Activated CD8-positive, alpha-beta memory T cell treated with anti-CD3 and anti-CD28 coated beads, Interleukin-2, amount 50 U/mL, for 24 hours (primary cell): ENCODE data around the gene GALNT2.

Experiments
- DNase-seq: peaks from one replicate; pipeline ENCODE4 v3.0.0-alpha.2; 2020; ENCODE audit errors: extremely low read depth

The GALNT2 gene

DNA sequence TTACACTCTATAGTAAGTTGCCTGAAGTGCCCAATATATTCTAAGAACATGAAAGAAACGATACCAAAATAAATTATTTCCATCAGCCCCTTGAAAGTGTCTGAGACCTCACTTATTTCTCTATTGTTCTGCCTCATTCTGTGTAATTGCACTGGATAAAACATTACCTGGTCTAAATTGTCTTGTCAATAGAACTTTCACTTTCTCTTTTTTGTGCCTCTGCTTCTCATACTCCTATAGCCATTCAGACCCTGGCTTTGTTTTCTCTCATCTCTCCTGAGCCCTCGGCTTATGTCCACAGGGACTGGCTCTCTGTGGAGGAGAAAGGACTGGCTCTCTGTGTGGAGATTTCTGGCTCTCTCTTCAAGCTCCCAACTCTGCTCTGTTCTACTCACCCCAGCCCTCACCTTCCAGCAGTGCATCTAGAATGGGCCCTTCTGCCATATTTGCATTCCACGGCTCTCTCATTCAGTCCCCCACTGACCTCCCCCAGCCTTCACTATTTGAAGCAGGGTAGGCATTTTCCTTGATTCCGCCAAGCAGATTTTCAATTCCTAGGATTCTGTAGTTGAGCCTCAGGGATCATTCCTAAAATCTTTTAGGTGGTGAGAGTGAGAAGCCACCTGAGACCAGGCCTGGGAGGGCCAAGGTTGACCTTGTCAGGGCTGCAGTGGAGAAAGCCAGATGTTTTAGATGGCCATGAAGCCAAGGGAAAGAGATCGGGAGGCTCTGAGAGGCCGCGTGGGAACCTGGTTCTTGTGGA, 15.9 kb upstream of the GALNT2 start:
- no peak for DNase-seq

DNA sequence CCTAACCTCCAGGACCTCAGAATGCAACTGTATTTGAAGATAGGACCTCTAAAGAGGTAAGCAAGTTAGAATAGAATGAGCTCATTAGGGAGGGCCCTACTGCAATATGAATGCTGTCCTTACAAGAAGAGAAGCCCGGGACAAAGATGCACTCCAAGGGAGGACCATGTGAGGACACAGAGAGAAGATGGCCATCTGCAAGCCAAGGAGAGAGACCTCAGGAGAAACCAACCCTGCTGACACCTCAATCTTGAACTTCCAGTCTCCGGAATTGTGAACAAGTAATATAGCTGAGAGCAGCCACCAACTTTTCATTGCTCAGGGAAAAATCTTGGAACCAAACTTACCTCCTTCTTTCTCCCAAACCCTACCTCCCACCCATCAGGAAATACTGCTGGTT, 15.0 kb upstream of the GALNT2 start:
- no peak for DNase-seq

DNA sequence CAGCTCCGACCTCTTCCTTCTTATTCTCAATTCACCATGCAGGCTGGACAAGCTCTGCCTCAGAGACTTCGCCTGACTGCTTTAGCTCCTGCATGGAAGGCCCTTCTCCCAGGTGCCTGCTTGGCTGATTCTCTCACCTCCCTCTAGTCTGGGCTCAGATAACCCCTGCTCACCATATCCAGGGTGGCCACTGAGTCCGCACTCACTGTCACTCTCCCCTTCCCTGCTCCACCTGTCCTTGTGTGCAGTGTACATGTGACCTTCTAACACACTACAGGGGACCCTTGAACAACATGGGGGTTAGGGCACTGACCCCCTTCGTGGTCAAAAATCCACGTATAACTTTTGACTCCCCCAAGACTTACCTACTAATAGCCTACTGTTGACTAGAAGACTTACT, 14.4 kb upstream of the GALNT2 start:
- DNase-seq, result no peak

DNA sequence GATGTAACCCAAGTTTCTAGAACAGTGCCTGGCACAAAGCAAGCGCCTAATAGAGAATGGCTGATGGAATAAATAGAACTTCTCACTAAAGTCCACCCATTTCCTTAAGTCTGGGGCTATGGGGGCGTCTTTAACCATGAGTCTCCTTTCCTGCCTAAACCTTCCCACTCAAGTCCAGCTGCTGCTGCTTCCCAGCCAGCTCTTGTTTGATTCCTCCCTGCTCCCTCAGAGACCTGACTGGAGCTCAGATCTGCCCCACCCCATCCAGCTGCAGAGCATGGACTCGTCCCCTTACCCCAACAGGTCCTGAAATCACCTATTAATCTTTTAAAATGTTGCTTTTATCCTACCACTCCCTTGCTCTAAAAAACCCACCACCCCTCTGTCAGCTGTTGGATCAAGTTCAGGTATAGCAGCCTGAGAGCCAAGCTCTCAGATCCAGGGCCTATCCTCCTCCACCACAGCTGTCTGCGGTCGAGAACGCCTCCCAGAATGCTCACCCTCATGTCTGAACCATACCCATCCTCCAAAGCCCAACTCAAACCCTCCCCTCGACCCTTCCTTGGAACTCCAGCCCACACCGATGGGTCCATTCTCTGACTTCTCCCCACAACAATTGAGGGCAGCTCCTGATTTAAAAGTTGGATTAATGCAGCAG, 12.8 kb upstream of the GALNT2 start:
- DNase-seq, result no peak

DNA sequence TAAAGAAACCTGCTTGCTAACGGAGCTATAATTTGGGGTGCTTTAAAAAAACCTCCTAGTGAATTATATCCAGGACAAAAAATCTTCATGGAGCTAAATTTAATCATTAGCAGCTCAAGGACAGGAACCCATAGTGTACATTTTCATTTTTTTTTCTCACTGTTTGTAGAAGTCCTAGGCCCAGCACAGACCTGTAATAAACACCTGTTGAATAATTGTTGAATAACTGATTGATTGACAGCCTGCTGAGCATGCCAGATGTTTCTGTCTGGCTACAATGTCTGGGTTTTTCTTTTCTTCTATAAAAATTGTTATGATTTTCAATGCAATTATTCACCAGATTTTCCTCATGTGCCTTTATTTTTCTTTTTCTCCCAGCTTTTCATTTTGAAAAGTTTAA, 10.9 kb upstream of the GALNT2 start:
- no peak for DNase-seq

DNA sequence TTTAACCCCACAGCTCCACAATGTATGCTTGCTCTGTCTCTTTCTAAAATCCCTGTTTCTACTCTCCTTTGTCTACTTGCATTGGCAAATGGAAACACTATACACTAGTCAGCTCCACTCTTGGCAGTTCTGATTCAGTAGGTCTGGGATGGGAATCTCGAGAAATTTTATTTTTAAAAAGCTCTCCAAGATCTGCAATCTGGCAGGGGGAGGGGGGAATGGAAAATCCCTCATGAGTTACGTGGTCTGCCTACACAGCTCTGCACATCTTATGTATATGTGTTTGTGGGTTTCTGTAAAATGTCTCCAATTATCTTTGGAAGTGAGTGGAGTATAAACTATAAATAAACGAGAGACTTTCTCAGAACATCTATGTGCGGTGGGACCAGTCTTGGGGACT, 9.9 kb upstream of the GALNT2 start:
- no peak for DNase-seq

DNA sequence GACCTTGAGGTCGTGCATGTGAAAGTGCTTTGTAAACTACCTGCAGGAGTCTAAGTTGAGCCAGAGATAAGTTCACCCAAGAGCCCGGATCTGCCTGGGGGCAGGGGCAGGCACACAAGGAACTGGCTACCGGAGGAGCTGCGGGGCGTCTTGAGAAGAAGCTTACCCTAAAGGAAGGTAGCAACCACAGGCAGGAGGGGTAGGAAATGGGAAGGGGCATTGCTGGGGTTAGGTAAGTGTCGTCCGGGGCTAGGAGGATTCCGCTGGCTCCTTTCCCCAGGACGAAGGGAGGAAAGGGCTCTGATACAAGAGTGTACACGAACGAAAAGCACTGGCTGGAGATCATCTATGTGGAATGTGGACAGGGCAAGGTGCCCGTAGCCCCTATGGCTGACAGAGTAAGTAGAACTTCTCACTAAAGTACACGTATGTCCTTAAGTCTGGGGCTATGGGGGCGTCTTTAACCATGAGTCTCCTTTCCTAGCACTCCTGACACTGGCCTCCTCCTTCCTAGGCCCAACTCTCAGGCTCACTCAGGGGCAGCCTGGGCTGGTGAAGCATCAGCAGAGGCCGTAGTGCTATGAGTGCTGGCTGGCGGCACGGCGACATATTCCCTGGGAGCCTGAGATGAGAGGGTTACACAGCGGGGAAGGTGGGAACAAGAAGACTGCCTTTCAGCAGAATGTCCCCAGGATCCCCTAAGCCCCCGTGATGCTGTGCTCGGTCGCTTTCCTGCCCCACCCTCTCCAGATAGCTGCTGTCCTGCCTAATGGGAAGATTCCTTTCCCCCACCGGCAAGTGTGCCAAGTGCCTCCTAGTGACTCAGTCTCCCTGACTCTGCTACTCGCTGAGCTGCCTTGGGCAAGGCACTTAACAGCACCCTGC, 9.1 kb upstream of the GALNT2 start:
- DNase-seq, result no peak

DNA sequence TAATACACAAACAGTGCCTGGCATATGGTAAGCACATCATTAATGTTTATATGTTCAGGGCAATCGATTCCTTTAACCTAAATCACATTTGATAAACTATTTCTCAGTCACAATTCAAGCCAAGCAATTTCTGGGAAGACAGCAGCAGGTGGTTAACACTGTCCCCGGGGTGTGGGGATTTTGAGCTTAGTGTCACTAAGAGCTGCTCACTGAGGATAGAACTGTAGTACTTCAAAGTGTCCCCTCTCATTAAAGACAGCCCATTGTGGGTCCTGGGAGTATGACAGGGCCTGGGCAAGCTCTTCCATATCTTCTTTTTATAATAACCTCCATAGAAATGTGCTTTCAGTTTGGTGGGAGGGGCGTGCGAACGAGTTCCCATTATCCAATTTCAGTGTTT, 8.4 kb upstream of the GALNT2 start:
- DNase-seq, result no peak

DNA sequence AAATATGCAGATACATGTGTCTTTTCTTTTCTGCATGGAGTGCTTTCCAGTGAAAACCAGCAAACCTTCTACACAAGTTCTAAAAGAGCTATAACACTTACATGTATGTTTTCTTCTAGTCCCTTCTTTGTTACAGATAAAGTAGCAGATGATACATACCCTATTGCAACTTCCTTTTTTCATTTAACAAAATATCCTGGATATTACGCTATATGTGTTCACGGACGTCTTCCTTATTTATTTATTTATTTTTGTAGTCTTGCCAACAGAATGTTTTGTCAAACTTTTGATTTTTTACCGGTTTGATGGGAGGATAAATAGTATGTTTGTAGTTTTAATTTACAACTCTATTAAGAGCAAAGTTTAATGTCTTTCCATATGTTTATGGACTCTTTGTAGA, 5.2 kb upstream of the GALNT2 start:
- DNase-seq, result no peak

DNA sequence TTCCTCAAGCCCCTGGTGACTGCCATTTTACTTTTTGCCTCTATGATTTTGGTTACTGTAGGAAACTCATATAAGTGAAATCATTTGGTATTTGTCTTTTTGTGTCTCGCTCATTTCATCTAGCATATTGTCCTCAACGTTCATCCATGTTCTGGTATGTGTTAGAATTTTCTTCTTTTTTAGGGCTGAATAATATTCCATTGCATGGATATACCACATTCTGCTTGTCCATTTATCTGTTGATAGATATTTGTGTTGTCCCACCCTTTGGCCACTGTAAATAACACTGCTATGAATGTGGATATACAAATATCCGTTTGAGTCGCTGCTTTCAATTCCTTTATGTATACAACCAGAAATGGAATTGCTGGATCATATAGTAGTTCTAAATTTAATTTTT, 4.5 kb upstream of the GALNT2 start:
- DNase-seq, result no peak

DNA sequence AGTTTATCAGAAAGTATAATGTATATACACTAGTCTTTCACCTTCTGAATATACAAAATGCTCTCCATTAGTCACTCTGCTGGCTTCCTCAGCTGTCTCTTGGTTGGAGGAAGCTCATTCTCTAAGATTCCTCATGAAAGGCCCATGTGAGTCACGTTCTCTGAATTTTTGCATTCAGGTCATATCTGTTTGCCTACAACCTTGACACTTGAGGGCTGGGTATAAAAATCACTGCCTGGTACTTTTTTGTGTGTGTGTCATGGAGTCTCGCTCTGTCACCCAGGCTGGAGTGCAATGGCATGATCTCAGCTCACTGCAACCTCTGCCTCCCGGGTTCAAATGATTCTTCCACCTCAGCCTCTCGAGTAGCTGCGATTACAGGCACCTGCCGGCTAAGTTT, 2.8 kb upstream of the GALNT2 start:
- no peak for DNase-seq

DNA sequence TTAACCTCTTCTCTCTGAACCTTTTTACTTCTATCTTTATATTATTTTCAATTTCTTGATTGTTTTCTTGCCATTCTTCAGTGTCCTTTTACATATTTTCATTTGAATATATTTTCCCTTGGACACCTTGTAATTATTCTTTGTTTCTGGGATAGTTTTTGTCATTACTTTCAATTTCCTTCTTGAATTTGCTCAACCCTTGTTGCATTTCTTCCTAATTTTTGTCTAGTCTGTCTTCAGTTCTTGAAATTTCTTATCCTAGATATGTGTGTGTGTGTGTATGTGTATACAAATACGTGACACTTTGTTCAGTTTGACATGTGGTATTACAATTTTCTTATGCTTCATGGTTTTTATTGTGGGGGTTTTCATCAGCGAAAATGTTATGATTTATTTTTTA, 1.9 kb upstream of the GALNT2 start:
- DNase-seq, result no peak

DNA sequence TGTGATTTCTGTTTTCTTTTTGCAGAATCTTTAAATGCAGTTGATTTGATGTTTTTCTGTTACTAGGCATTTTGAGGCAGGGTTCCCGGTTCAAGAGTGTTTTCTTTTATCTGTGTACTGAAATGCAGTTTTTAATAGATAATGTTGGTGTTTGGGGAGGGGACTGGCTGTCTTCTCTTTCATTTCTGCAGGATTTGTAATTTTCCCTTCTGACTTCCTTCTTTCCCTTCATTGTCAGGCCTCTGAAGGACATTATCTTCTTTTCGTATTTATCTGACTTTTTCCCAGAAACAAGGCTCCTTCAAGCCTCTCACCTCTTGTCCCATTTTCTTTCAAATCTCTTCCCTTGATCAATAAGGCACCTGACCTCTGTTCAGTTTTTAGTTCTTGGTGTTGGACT, 1.5 kb upstream of the GALNT2 start:
- no peak for DNase-seq

DNA sequence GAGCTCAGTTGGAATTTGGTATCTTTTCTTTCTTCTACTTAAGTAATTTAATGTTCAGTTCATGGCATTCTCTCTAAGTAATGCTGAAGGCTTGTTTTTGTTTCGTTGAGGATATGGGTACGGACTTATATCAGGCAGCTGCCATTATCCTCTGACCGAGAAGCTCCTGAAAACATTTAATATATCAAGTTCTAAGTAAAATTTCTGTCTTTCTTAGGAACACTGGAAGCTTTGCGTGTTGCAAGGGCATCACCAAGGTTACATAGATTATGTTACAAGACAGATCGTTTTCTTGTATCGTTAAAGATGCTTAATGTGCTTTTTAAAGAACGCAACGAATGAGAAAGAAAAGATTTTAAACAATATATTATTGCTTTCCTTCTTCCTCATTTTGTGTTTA, 1.0 kb upstream of the GALNT2 start:
- DNase-seq, result no peak

DNA sequence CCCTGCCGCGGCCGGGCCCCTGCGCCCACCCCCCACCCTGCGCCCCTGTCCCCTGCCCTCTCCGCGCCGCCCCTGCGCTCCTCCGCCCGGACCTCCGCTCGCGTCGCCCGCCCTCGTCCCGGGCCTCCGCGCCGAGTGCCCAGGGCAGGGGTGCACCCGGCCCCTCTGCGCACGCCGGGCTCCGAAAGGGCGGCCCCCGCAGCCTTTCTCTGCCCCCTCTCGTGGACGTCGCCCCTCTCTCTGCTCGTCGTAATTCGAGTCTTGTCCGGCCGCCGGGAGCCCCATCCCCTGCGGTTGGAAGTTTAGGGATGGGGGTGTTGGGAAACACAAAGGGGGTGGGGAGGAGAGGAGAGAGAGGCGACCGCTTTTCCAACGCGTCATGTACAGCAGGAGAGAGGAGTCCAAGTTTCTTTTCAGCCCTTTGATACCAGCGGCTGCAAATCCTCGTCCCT, 407 bp downstream of the GALNT2 start:
- DNase-seq, result no peak

DNA sequence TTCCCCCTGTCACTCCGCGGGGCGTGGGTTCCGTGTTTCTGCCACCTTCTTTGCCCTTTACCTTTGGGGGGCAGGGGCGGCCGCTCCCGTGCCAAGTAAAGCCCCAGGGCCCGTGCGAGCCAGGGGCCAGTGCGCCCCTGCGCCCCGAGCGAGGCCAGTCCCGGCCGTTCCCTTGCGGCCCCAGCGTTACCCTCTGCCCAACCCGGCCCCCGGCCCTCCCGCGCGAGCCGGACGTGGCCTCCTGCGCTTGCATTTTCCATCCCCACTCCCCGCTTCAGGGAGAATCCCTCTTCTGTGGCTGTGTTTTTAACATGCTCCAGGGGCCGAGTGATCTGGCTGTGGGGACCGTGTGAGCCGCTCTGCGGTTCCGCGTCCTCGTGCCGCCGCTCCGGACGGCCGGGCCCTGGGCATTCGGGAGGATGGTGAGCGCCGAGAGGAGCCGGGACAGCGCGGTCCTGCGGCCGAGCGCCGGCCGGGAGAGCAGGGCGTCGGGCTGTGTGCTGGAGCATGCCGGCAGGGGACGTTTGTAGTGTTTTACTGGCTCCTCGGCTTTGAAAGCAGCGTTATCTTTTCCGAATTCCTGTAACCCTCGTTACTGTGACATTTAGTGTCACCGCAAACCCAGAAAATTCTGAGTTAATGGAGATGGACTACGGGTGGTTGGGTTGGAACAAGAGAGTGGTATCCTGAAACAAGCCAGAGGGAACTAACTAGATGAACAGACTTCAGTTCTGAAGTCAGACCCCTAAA, 1.0 kb downstream of the GALNT2 start:
- no peak for DNase-seq

DNA sequence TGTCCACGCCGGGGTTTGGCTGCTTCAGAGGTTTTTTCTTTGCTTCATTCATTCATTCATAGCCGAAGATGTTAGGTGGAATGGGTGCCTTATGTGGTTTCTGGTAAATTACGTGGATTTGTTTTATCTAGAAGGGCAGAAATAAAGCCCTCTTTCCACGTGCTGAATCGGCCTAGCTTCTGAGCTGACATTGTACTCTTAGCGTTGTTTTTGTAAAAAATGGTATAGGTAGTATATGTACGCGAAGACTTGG, 1.5 kb downstream of the GALNT2 start:
- no peak for DNase-seq

DNA sequence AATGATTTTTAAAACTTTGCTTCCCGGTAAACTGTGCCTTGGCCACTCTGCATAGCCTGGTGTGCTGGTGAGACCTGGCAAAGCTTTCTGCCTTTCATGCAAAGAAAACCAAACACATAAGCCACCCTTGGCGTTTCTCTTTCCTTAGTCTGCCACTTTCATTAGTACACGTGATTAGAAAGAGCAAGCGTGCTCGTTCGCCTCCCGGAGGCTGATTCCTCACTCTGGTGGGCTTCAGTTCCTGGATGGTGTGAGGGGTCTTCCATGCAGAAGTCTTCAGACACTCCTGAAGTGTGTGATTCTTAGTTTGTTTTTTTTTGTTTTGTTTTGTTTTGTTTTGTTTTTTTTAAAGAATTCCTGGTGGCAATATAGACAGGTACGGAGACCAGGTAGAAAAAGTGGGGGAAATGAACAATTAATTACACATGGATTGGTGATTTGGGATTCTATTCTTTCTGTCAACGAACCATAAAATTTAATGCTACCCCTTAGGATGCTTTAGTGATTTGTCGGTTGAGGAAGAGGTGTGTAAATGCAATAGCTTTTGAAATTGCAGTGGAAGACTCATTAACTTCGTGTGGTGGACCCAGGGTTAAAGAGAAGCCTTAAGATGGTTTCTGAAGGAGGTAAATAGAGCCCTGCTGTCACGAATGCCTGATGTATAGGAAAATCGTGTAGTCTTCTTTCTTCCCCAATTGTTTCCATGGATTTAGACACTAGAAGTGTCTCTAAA, 2.1 kb downstream of the GALNT2 start:
- DNase-seq, result no peak

DNA sequence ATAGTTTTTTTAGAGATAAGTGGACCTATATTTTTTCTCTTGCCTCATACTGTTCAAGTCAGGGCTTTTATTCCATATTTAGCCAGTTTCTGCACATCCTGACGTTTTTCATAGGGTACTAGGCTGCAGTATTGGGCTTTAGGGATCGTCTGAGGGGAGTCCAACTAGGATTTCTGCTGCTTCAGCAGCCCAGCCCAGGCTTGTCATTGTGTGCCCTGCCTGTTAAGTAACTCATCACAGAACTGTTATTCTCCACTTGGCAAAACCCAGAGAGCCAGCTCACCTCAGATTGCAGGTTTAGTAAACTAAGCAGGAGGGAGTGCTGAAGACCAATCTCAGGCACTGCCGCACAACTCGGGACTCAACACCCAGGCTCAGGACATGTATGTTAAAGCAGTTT, 2.8 kb downstream of the GALNT2 start:
- DNase-seq, result no peak

DNA sequence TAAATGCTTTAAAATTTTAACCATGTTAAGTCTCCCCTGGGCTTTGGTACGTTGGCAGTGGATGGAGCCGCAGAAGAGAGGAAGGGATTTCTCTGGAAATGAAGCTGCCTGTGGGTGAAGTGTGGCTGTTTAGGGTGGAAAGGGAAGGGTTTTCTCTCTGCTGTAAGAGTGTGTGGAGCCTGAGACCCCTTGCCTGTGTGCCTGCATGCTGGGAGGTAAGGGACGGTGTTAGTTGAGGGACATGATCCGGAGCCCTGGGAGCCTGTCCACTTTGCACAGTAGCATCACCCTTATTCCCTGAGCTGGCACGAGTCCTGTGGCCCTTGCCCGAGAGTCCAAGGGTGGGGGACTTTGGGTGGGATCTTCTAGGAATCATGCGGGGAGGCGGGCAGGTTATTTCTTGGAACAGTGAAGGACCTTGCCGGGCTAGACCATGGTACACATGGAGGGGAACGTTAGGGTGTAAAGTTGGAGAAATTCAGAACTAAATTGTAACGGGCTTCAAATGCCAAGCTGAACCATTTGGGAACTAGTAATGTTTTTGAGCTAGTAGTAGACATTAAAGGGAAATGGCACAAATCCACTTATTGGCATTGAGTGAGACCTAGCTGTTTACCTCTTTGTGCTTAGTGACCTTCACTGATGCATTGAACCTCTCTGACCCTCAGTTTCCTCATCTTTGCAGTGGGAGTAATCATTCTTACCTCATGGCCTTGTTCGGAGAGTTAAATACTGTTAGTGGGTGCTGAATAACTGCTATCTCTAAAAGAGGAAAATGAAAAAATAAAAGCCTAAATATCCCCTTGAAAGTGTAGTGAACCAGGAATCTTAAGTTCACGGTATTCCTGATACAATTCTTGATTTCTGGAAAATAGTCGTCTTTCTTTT, 3.5 kb downstream of the GALNT2 start:
- no peak for DNase-seq

DNA sequence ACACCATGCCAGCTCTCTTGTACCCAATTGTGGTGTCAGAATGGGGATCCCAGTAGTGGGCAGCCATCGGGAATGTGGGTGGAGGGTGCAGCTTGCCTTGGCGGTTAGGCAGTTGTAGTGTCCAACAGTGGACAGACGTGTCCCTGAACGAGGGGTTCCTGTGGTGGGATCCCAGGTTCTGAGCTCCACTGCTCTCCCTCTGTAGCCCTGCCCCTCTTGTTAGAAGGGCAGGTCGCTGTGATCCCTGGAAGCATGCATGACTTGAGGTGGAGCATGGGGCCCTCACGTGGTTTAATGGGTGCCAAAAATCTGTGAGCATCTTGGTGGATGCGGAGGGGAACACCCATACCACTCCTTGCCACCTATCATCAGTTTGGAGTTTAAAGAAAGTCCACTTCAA, 4.3 kb downstream of the GALNT2 start:
- no peak for DNase-seq
